ENCODE measurements around the gene IL32. TPM values are rescaled to one million over a fixed set of nuclear protein-coding genes. Genes with fewer than 3 reads are reported as not detected.

The IL32 gene
- total and polyA plus RNA-seq, 2 donors (not counting 1 experiment from before 2014, with no cell fraction given), result 2.0 to 2.3 TPM

GRCh38 chr16:3112881-3113574 lies 47.6 kb downstream of the IL32 start:
- WGBS (ENCODE audit: insufficient coverage), result 46% methylated on average over 19 of the region's 19 CpGs
- H2AFZ ChIP-seq (ENCODE audit: insufficient read depth, low read depth, low read length, poor library complexity, severe bottlenecking), result no peak overlapping the region
- H3K9ac ChIP-seq (ENCODE audit: low read length), result no peak overlapping the region
- no peak overlapping the region for H3K27ac ChIP-seq (ENCODE audit: low read length in 2 of 2)
- H3K9me3 ChIP-seq (ENCODE audit: control extremely low read depth in 1 of 3, control insufficient read depth in 2 of 3, insufficient read depth in 1 of 3, low read length in 2 of 3), result no peaks in the 10 kb centered on the region
- H3K4me3 ChIP-seq (ENCODE audit: control extremely low read depth in 1 of 5, extremely low read depth in 1 of 5, insufficient read depth in 1 of 5, low read depth in 2 of 5, low read length in 4 of 5), result no peak overlapping the region
- intact Hi-C loops (cut with micrococcal nuclease), result no loop called here
- no peak for DNase-seq
- ATAC-seq (ENCODE audit: low read depth), result no peak
- H3K79me2 ChIP-seq (ENCODE audit: control insufficient read depth, insufficient read depth, low read length), result no peaks in the 10 kb centered on the region
- no peaks in the 10 kb centered on the region for H4K20me1 ChIP-seq (ENCODE audit: control insufficient read depth, insufficient read depth, low read length, poor library complexity, severe bottlenecking)
- no peak overlapping the region for H3K4me2 ChIP-seq (replicated peaks; ENCODE audit: low read depth, low read length, poor library complexity, severe bottlenecking)
- POLR2A ChIA-PET, result no interaction called here
- TF ChIP-seq CTCF (IDR thresholded peaks at IDR 0.05) (no peak), EZH2 (IDR thresholded peaks at IDR 0.05; ENCODE audit: borderline replicate concordance, insufficient read depth, low read depth, low read length, poor library complexity, severe bottlenecking) (no peak)
- H3K4me1 ChIP-seq (ENCODE audit: control insufficient read depth in 2 of 2, insufficient read depth in 2 of 2, low read length in 2 of 2), result no peaks in the 10 kb centered on the region
- peaks cover 22% of the 10 kb centered on the region for H3K27me3 Mint-ChIP-seq
- peaks cover 0 to 30% (median 3%) of the 10 kb centered on the region in 4 experiments for H3K27me3 ChIP-seq (replicated peaks in 1 of 4; ENCODE audit: control extremely low read depth in 1 of 4, control insufficient read depth in 3 of 4, insufficient read depth in 4 of 4, low read length in 3 of 4)
- H3K4me3 Mint-ChIP-seq, result no peak overlapping the region
- H3K4me1 Mint-ChIP-seq, result peaks cover 1% of the 10 kb centered on the region
- H3K27ac Mint-ChIP-seq, result no peak overlapping the region
- no peaks in the 10 kb centered on the region for H3K9me3 Mint-ChIP-seq (ENCODE audit: insufficient read depth)
- CTCF ChIA-PET, result interaction anchor here (0.9 kb wide), 1 partner anchor 17 kb away, joined by 4 read pairs; no protein-coding TSS in a partner anchor
- H3K36me3 ChIP-seq (replicated peaks in 1 of 2; ENCODE audit: control extremely low read depth in 1 of 2, control insufficient read depth in 1 of 2, extremely low read depth in 1 of 2, insufficient read depth in 2 of 2, low read length in 1 of 2), result no peaks in the 10 kb centered on the region

- Histone ChIP-seq H2AFZ (ENCODE audit: insufficient read depth, low read depth, low read length, poor library complexity, severe bottlenecking) (no peak overlapping the region), H3K27ac (ENCODE audit: low read length in 2 of 2) (no peak overlapping the region), H3K4me1 (ENCODE audit: control insufficient read depth in 2 of 2, insufficient read depth in 2 of 2, low read length in 2 of 2) (no peaks in the 10 kb centered on the region), H3K9me3 (ENCODE audit: control extremely low read depth in 1 of 3, control insufficient read depth in 2 of 3, insufficient read depth in 1 of 3, low read length in 2 of 3) (no peaks in the 10 kb centered on the region), H3K9ac (ENCODE audit: low read length) (no peak overlapping the region), H3K4me2 (replicated peaks; ENCODE audit: low read depth, low read length, poor library complexity, severe bottlenecking) (no peak overlapping the region), H3K4me3 (ENCODE audit: control extremely low read depth in 1 of 5, extremely low read depth in 1 of 5, insufficient read depth in 1 of 5, low read depth in 2 of 5, low read length in 4 of 5) (no peak overlapping the region), H3K27me3 (replicated peaks in 1 of 4; ENCODE audit: control extremely low read depth in 1 of 4, control insufficient read depth in 3 of 4, insufficient read depth in 4 of 4, low read length in 3 of 4) (peaks cover 0 to 30% (median 3%) of the 10 kb centered on the region in 4 experiments), H4K20me1 (ENCODE audit: control insufficient read depth, insufficient read depth, low read length, poor library complexity, severe bottlenecking) (no peaks in the 10 kb centered on the region), H3K79me2 (ENCODE audit: control insufficient read depth, insufficient read depth, low read length) (no peaks in the 10 kb centered on the region), H3K36me3 (replicated peaks in 1 of 2; ENCODE audit: control extremely low read depth in 1 of 2, control insufficient read depth in 1 of 2, extremely low read depth in 1 of 2, insufficient read depth in 2 of 2, low read length in 1 of 2) (no peaks in the 10 kb centered on the region)
- ChIA-PET POLR2A (no interaction called here), CTCF (interaction anchor here (1.2 to 1.6 kb wide), 2 partner anchors 11 to 15 kb away, joined by 3 to 5 read pairs; partner anchors contain the start of gene ZSCAN10)
- DNase-seq (no peak), ATAC-seq (ENCODE audit: low read depth) (no peak)
- no peaks in the 10 kb centered on the region for H3K9me3 Mint-ChIP-seq (ENCODE audit: insufficient read depth)
- TF ChIP-seq EZH2 (IDR thresholded peaks at IDR 0.05; ENCODE audit: borderline replicate concordance, insufficient read depth, low read depth, low read length, poor library complexity, severe bottlenecking), result no peak
- TF ChIP-seq CTCF (IDR thresholded peaks at IDR 0.05), result no peak
- 83% methylated on average over 12 of the region's 17 CpGs for WGBS (ENCODE audit: insufficient coverage)
- H3K4me1 Mint-ChIP-seq, result peaks cover 1% of the 10 kb centered on the region
- H3K4me3 Mint-ChIP-seq, result no peak overlapping the region
- peaks cover 22% of the 10 kb centered on the region for H3K27me3 Mint-ChIP-seq
- intact Hi-C loops (cut with micrococcal nuclease), result no loop called here
- no peak overlapping the region for H3K27ac Mint-ChIP-seq
Observed at GRCh38 chr16:3113765-3114479, 48.5 kb downstream of the IL32 start.
